MM.1S (cell line): ENCODE data around the gene UNKL.

Source experiments
- CTCF ChIP-seq: fragments of 300-600 bp; sonication (generic); IDR thresholded peaks from 2 replicates; pipeline ENCODE4 v1.5.1; 2016; ENCODE audit warnings: antibody characterized with exemption, low read length, mixed read lengths
- EZH2 ChIP-seq: fragments of 300-600 bp; sonication (generic); optimal IDR thresholded peaks from 2 replicates; pipeline ENCODE3; 2017; ENCODE audit warnings: low read depth, mild to moderate bottlenecking, antibody characterized with exemption, low read length, mixed read lengths
- EZH2phosphoT487 ChIP-seq: fragments of 300-600 bp; sonication (generic); IDR thresholded peaks from 2 replicates; pipeline ENCODE4 v1.6.1; 2018; ENCODE audit warnings: antibody characterized with exemption, low read length

- no peak for TF ChIP-seq CTCF
- TF ChIP-seq EZH2 = no peak
- TF ChIP-seq EZH2phosphoT487 = no peak
Observed at GRCh38 chr16:1424028-1424427, 9.5 kb upstream of the UNKL start.
